T follicular helper cell (primary cell): ENCODE data around the gene FOXD1.
"Not testable (repeated sequence)": the region's sequence is repeated elsewhere in the genome, so short reads cannot be mapped to it uniquely, and the experiment has no call there.

Experiments used
- DNase-seq: peaks from one replicate; pipeline ENCODE4 v3.0.0-alpha.2; 2020; ENCODE audit warnings: low read depth

The FOXD1 gene

GRCh38 chr5:73464016-73464745 lies 15.6 kb upstream of the FOXD1 start:
- no peak for DNase-seq

GRCh38 chr5:73460133-73460532 lies 11.6 kb upstream of the FOXD1 start:
- no peak for DNase-seq

- no peak for DNase-seq
Measured at GRCh38 chr5:73459366-73459765, 10.8 kb upstream of the FOXD1 start.

GRCh38 chr5:73456462-73456861 lies 7.9 kb upstream of the FOXD1 start:
- not testable (repeated sequence) for DNase-seq

GRCh38 chr5:73454379-73455036 lies 5.9 kb upstream of the FOXD1 start:
- no peak for DNase-seq

GRCh38 chr5:73452215-73452614 lies 3.6 kb upstream of the FOXD1 start:
- DNase-seq = no peak

- DNase-seq = peak; percentile 47
Measured at GRCh38 chr5:73451224-73452130, 2.9 kb upstream of the FOXD1 start.

GRCh38 chr5:73450672-73451223 lies 2.2 kb upstream of the FOXD1 start:
- no peak for DNase-seq

GRCh38 chr5:73450137-73450536 lies 1.6 kb upstream of the FOXD1 start:
- no peak for DNase-seq

- no peak for DNase-seq
Measured at GRCh38 chr5:73447530-73448462, 781 bp downstream of the FOXD1 start.

GRCh38 chr5:73446631-73447529 lies 1.7 kb downstream of the FOXD1 start:
- DNase-seq = no peak

GRCh38 chr5:73445665-73446630 lies 2.6 kb downstream of the FOXD1 start:
- no peak for DNase-seq

- no peak for DNase-seq
Measured at GRCh38 chr5:73444499-73445438, 3.8 kb downstream of the FOXD1 start.

GRCh38 chr5:73443829-73444498 lies 4.6 kb downstream of the FOXD1 start:
- DNase-seq = no peak

- DNase-seq = no peak
Measured at GRCh38 chr5:73442996-73443627, 5.5 kb downstream of the FOXD1 start.

- no peak for DNase-seq
Measured at GRCh38 chr5:73442231-73442811, 6.3 kb downstream of the FOXD1 start.
